ENCODE data around the gene FAM76A. TPM values are rescaled to one million over a fixed set of nuclear protein-coding genes. Genes with fewer than 3 reads are reported as not detected.
A peak's percentile ranks its signal among the peaks of the same experiment; 100 is the strongest.

Gene FAM76A
- total RNA-seq, 1 donor from 2014 or later = 9.9 TPM

GRCh38 chr1:27744556-27744955 is 18.8 kb downstream of the FAM76A start:
- intact Hi-C loops (cut with micrococcal nuclease) = no loop called here
- Mint-ChIP-seq H3K4me3 (no peak overlapping the region), H3K9me3 (no peaks in the 10 kb centered on the region), H3K36me3 (ENCODE audit: low read depth) (peaks cover 20% of the 10 kb centered on the region), H3K27me3 (ENCODE audit: insufficient read depth) (no peaks in the 10 kb centered on the region), H3K27ac (no peak overlapping the region), H3K4me1 (ENCODE audit: low read depth) (no peaks in the 10 kb centered on the region)
- no peak for DNase-seq (ENCODE audit: low spot score)

DNA sequence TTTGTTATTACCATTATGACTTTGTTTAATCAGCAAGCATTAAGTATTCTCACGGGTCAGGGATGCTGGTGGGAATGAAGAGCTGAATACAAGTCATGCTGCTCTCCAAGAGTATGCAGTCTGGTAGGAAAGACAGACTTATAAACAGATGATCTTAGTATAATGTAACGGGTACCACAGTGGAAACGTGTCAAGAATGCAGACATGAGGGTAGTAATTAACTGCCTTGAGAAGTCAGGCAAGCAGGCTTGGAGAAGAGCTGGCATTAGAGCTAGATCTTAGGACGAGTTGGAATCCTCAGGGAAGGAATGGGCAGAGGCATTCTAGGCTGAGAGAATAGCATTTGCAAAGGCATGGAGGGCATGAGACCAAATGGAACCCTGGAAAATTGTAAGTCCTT is 19.7 kb downstream of the FAM76A start:
- no peaks in the 10 kb centered on the region for H3K9me3 Mint-ChIP-seq
- H3K4me1 Mint-ChIP-seq (ENCODE audit: low read depth) = no peaks in the 10 kb centered on the region
- H3K27ac Mint-ChIP-seq = no peak overlapping the region
- H3K36me3 Mint-ChIP-seq (ENCODE audit: low read depth) = peaks cover 23% of the 10 kb centered on the region
- H3K27me3 Mint-ChIP-seq (ENCODE audit: insufficient read depth) = no peaks in the 10 kb centered on the region
- DNase-seq (ENCODE audit: low spot score) = no peak
- no peak overlapping the region for H3K4me3 Mint-ChIP-seq
- intact Hi-C loops (cut with micrococcal nuclease) = no loop called here

GRCh38 chr1:27752360-27752759 is 26.6 kb downstream of the FAM76A start:
- Mint-ChIP-seq H3K4me3 (no peak overlapping the region), H3K9me3 (no peaks in the 10 kb centered on the region), H3K36me3 (ENCODE audit: low read depth) (peaks cover 22% of the 10 kb centered on the region), H3K4me1 (ENCODE audit: low read depth) (peaks cover 14% of the 10 kb centered on the region), H3K27ac (no peak overlapping the region), H3K27me3 (ENCODE audit: insufficient read depth) (no peaks in the 10 kb centered on the region)
- intact Hi-C loops (cut with micrococcal nuclease) = no loop called here
- no peak for DNase-seq (ENCODE audit: low spot score)

- H3K27ac Mint-ChIP-seq = no peak overlapping the region
- H3K4me3 Mint-ChIP-seq = no peak overlapping the region
- peaks cover 14% of the 10 kb centered on the region for H3K4me1 Mint-ChIP-seq (ENCODE audit: low read depth)
- peaks cover 26% of the 10 kb centered on the region for H3K36me3 Mint-ChIP-seq (ENCODE audit: low read depth)
- intact Hi-C loops (cut with micrococcal nuclease) = no loop called here
- no peaks in the 10 kb centered on the region for H3K27me3 Mint-ChIP-seq (ENCODE audit: insufficient read depth)
- H3K9me3 Mint-ChIP-seq = no peaks in the 10 kb centered on the region
- DNase-seq (ENCODE audit: low spot score) = no peak
Observed at GRCh38 chr1:27755286-27755685, 29.5 kb downstream of the FAM76A start.

- no peak for DNase-seq (ENCODE audit: low spot score)
- H3K27ac Mint-ChIP-seq = no peak overlapping the region
- H3K9me3 Mint-ChIP-seq = no peaks in the 10 kb centered on the region
- no peaks in the 10 kb centered on the region for H3K27me3 Mint-ChIP-seq (ENCODE audit: insufficient read depth)
- intact Hi-C loops (cut with micrococcal nuclease) = no loop called here
- H3K4me1 Mint-ChIP-seq (ENCODE audit: low read depth) = peaks cover 14% of the 10 kb centered on the region
- peaks cover 26% of the 10 kb centered on the region for H3K36me3 Mint-ChIP-seq (ENCODE audit: low read depth)
- H3K4me3 Mint-ChIP-seq = no peak overlapping the region
Observed at GRCh38 chr1:27755865-27756264, 30.1 kb downstream of the FAM76A start.

- Mint-ChIP-seq H3K4me3 (no peak overlapping the region), H3K4me1 (ENCODE audit: low read depth) (no peaks in the 10 kb centered on the region), H3K9me3 (no peaks in the 10 kb centered on the region), H3K36me3 (ENCODE audit: low read depth) (peaks cover 20% of the 10 kb centered on the region), H3K27me3 (ENCODE audit: insufficient read depth) (no peaks in the 10 kb centered on the region), H3K27ac (no peak overlapping the region)
- DNase-seq (ENCODE audit: low spot score) = no peak
- intact Hi-C loops (cut with micrococcal nuclease) = no loop called here
Observed at GRCh38 chr1:27759236-27759635, 33.5 kb downstream of the FAM76A start.

DNA sequence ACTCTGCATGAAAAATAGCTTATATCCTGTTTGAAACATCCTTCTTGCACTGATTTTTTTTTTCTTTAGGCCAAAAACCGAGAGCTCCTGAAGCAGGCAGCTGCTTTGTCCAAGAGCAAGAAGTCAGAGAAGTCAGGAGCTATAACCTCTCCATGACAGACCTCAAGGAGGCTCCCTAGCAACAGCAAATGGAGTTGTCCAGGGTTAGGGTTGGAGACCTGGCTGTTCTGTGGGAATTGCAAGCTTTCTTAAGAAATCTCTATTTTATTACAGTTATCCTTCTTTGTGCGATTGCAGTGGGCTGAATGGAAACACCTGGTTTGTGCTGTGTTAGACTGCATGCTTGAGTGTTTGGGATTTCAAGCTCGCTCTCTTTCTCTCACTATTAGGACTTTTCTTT is 34.7 kb downstream of the FAM76A start:
- Mint-ChIP-seq H3K4me3 (no peak overlapping the region), H3K27ac (no peak overlapping the region), H3K36me3 (ENCODE audit: low read depth) (peaks cover 17% of the 10 kb centered on the region), H3K9me3 (no peaks in the 10 kb centered on the region), H3K27me3 (ENCODE audit: insufficient read depth) (no peaks in the 10 kb centered on the region), H3K4me1 (ENCODE audit: low read depth) (no peaks in the 10 kb centered on the region)
- intact Hi-C loops (cut with micrococcal nuclease) = no loop called here
- no peak for DNase-seq (ENCODE audit: low spot score)

DNA sequence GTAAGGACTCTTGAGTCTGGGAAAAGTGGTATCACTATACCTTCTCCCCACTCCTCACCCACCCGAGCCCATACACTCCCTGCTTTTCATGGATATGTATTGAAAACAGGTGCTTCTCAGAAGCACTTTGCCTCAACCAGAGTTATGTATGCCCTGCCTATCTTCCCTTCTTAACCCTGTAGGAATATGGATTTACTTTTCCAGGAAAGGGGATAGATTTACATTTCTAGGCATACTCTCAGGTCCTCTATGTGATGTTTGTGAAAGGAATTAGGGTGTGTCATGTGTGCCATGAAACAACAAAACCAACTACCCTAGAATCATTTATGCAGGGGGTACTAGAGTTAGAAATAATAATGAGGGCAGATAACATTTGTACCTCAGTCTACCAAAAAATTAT is 36.3 kb downstream of the FAM76A start:
- no peaks in the 10 kb centered on the region for H3K4me1 Mint-ChIP-seq (ENCODE audit: low read depth)
- no peaks in the 10 kb centered on the region for H3K9me3 Mint-ChIP-seq
- DNase-seq (ENCODE audit: low spot score) = no peak
- H3K27ac Mint-ChIP-seq = no peak overlapping the region
- no peak overlapping the region for H3K4me3 Mint-ChIP-seq
- intact Hi-C loops (cut with micrococcal nuclease) = no loop called here
- peaks cover 12% of the 10 kb centered on the region for H3K36me3 Mint-ChIP-seq (ENCODE audit: low read depth)
- no peaks in the 10 kb centered on the region for H3K27me3 Mint-ChIP-seq (ENCODE audit: insufficient read depth)

GRCh38 chr1:27763358-27763757 is 37.6 kb downstream of the FAM76A start:
- no peak overlapping the region for H3K27ac Mint-ChIP-seq

GRCh38 chr1:27770293-27770830 is 44.6 kb downstream of the FAM76A start:
- peaks cover 16% of the 10 kb centered on the region for H3K4me1 Mint-ChIP-seq (ENCODE audit: low read depth)
- H3K4me3 Mint-ChIP-seq = no peak overlapping the region
- DNase-seq (ENCODE audit: low spot score) = no peak
- peaks cover 4% of the 10 kb centered on the region for H3K36me3 Mint-ChIP-seq (ENCODE audit: low read depth)
- H3K27ac Mint-ChIP-seq = no peak overlapping the region
- intact Hi-C loops (cut with micrococcal nuclease) = loop anchor here (5.0 kb wide), 4 partner anchors 122 to 613 kb away; partner anchors contain the start of gene SLC9A1
- H3K9me3 Mint-ChIP-seq = no peaks in the 10 kb centered on the region
- no peaks in the 10 kb centered on the region for H3K27me3 Mint-ChIP-seq (ENCODE audit: insufficient read depth)

More at GRCh38 chr1:27763358-27763757, 37.6 kb downstream of the FAM76A start:
- intact Hi-C loops (cut with micrococcal nuclease) = no loop called here
- Mint-ChIP-seq H3K9me3 (no peaks in the 10 kb centered on the region), H3K36me3 (ENCODE audit: low read depth) (peaks cover 8% of the 10 kb centered on the region), H3K27me3 (ENCODE audit: insufficient read depth) (no peaks in the 10 kb centered on the region), H3K4me3 (no peak overlapping the region), H3K4me1 (ENCODE audit: low read depth) (no peaks in the 10 kb centered on the region)
- no peak for DNase-seq (ENCODE audit: low spot score)

DNA sequence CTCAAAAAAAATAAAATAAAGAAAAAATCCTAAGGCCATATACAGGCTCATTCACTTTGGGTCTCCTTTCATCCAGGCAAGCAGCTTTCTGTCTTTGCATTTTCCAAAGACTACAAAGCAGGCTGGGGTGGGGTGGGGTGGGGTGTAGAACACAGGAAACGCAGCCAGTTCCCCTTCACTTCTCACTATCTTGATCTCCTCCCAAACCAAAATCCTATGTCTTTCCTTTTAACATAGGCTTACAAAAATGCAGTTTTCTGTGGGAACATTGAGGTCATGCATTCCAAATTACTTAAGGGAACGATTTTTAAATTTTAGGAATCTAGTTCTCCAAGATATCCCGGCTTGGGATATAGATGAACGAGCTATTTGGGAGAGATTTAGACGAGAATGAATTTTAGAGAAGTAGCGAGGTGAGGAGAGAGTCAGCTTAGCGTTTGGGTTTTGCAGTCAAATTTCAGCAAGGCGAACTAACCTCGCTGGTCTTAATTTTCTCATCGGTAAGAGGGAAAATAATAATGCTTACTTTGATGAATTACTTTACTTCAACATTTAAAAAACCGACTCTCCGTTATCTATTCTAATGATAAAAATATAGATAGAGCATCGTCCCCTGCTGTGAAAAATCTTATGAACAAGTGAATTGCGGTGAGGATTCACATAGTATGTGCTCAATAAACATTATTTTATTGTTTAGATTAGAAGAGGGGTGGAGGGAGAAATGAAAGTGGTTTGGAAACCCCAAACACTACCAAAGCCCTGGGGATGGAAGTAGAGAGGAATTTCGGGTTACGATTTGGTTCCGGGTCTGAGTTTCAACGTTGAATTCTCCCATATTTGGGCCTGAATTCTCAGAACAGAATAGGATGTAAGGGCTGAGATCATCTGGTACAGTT is 46.5 kb downstream of the FAM76A start:
- H3K27me3 Mint-ChIP-seq (ENCODE audit: insufficient read depth) = no peaks in the 10 kb centered on the region
- H3K9me3 Mint-ChIP-seq = no peaks in the 10 kb centered on the region
- intact Hi-C loops (cut with micrococcal nuclease) = loop anchor here (1.0 to 5.0 kb wide), 7 partner anchors 120 to 615 kb away; partner anchors contain the start of genes AHDC1, EYA3 and SLC9A1
- H3K4me1 Mint-ChIP-seq (ENCODE audit: low read depth) = peaks cover 30% of the 10 kb centered on the region
- peaks cover 11% of the 10 kb centered on the region for H3K36me3 Mint-ChIP-seq (ENCODE audit: low read depth)
- no peak for DNase-seq (ENCODE audit: low spot score)
- H3K27ac Mint-ChIP-seq = peak overlapping the region; percentile 94
- H3K4me3 Mint-ChIP-seq = peak overlapping the region; percentile 98

GRCh38 chr1:27772932-27773825 is 47.4 kb downstream of the FAM76A start, which contains the start of gene STX12:
Gene STX12 (plus strand): TSS chr1:27773219. CDS start chr1:27773308, 89 bp downstream.
- peak within 1 kb of the TSS; percentile 98 for H3K27ac Mint-ChIP-seq
- intact Hi-C loops (cut with micrococcal nuclease) = loop anchor here (1.0 to 5.0 kb wide), 12 partner anchors 48 to 616 kb away; partner anchors contain the start of genes AHDC1, EYA3, FAM76A and IFI6
- H3K4me1 Mint-ChIP-seq (ENCODE audit: low read depth) = peaks cover 31% of the 10 kb centered on the region
- no peaks in the 10 kb centered on the region for H3K27me3 Mint-ChIP-seq (ENCODE audit: insufficient read depth)
- H3K36me3 Mint-ChIP-seq (ENCODE audit: low read depth) = peaks cover 14% of the 10 kb centered on the region
- H3K4me3 Mint-ChIP-seq = peak within 1 kb of the TSS; percentile 98
- H3K9me3 Mint-ChIP-seq = no peaks in the 10 kb centered on the region
- DNase-seq (ENCODE audit: low spot score) = peak; percentile 99
